HFF-Myc (cell line): ENCODE data around the gene RYR2.

Experiments
- DNase-seq: peaks from one replicate; pipeline ENCODE4 v3.0.0-alpha.2; 2011; ENCODE audit warnings: low read depth; ENCODE audit errors: extremely low read depth
- H3K4me3 ChIP-seq: replicated peaks from 2 replicates; pipeline ENCODE4 v1.5.1; 2011; ENCODE audit warnings: low read depth, mild to moderate bottlenecking, control low read depth, low read length
- TF ChIP-seq, protein P1 (sequence below): IDR thresholded peaks from 2 replicates; pipeline ENCODE4 v1.5.1; 2012; ENCODE audit warnings: mild to moderate bottlenecking, low read depth, low read length, control low read depth; ENCODE audit errors: missing control alignments

Gene RYR2

DNA sequence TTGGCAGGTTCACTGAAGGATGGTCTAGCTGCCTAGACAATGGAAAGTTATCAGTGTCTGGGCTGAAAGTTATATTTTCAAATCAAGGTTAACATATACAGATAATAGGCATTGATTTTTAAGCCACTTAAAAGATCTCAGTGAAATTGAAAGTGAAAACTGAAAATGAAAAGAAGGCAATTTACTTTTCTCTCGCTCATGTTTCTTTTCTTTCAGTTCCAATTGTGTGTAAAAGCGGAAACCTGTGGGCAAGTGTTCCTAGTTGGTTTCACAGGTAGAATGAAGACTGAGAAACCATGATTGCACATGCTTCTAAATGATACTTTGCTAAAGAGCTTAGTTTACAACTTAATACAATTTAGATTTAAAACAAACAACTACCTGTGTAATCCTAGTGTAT, 465.0 kb downstream of the RYR2 start:
- no peak overlapping the region for H3K4me3 ChIP-seq
- TF ChIP-seq, protein P1, sequence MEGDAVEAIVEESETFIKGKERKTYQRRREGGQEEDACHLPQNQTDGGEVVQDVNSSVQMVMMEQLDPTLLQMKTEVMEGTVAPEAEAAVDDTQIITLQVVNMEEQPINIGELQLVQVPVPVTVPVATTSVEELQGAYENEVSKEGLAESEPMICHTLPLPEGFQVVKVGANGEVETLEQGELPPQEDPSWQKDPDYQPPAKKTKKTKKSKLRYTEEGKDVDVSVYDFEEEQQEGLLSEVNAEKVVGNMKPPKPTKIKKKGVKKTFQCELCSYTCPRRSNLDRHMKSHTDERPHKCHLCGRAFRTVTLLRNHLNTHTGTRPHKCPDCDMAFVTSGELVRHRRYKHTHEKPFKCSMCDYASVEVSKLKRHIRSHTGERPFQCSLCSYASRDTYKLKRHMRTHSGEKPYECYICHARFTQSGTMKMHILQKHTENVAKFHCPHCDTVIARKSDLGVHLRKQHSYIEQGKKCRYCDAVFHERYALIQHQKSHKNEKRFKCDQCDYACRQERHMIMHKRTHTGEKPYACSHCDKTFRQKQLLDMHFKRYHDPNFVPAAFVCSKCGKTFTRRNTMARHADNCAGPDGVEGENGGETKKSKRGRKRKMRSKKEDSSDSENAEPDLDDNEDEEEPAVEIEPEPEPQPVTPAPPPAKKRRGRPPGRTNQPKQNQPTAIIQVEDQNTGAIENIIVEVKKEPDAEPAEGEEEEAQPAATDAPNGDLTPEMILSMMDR: no peak
- DNase-seq: no peak

DNA sequence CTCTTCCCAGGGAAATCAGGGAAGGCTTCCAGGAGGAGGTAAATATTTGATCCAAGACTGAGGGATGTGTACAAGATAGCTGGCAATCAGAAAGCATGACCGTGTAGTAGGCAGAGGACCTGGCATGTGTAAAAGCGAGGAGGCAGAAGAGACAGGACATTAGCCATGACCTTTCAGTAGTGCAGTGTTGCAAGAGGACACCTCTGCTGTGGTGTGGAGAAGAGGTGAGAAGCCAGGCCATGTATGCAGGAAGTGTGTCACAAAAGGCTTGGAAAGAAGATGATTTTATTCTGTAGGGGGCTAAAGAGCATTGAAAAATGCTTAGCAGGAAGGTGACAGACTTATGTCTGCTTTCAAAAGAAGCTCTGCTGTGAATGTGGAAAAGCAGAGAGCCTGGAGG, 467.8 kb downstream of the RYR2 start:
- no peak for DNase-seq
- no peak overlapping the region for H3K4me3 ChIP-seq
- TF ChIP-seq, protein P1: no peak

DNA sequence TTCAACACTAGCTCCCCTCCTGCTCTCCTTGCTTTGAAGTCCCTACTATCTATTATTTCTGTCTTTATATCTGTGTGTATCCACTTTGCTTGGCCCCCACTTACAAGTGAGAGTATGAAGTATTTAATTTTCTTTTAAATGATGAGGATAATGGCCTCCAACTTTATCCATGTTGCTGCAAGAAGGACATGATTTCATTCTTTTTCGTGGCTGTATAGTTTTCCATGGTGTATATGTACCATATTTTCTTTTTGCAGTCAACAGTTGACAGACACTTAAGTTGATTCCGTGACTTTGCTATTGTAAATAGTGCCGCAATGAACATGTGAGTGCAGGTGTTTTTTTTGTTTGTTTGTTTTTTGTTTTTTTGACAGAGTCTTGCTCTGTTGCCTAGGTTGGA, 483.1 kb downstream of the RYR2 start:
- TF ChIP-seq, protein P1: no peak
- DNase-seq: no peak
- H3K4me3 ChIP-seq: no peak overlapping the region

DNA sequence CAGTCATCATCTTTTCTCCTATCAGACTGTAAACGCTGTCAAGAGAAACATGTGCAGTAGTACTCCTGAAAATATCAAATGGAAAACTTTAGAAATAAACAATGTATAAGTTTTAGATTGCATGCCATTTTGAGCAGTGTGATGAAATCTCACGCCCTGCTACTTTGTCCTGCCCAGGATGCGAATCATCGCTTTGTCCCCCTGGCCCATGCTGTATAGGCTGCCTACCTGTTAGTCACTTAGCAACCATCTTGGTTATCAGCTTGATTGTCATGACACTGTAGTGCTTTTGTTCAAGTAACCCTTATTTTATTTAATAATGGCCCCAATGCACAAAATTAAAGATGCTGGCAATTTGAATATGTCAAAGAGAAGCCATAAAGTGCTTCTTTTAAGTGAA, 485.8 kb downstream of the RYR2 start:
- TF ChIP-seq, protein P1: no peak
- H3K4me3 ChIP-seq: no peak overlapping the region
- DNase-seq: no peak

DNA sequence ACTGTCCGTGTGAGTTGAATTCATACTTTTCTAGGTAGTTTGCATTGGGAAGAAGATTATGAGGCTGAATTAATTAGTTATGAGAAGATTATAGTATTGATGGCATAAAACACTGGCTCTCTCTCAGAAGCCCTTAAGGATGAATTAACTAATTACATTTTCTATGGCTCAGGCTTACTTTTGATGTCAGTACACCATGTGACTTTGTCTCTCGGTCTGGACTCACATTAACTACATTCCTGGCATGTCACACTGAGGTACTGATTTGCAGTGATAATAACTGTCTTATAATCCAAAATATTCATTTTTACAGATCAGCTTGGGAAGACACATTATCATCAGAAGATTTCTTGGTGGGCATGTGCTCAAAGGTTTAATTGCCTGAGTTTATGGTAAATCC, 486.6 kb downstream of the RYR2 start:
- H3K4me3 ChIP-seq: no peak overlapping the region
- DNase-seq: no peak
- TF ChIP-seq, protein P1: no peak

DNA sequence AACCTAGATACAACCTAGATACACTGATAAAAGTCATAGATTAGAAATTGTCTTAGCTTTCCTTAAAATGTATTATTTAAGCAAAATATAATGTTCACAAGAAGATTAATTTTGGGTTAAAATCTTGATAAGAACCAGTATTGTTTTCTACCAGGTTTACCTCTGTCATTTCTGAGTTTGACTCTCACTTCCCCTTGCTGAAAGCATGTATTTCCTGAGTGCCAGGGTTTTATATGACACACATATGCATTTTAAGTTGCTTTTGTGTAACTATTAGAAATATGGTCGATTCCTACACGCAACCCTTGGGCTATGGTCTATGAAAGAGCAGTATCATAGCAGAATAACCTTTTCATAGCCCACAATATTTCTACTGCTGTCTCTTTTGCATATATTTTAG, 497.1 kb downstream of the RYR2 start:
- H3K4me3 ChIP-seq: no peak overlapping the region
- DNase-seq: no peak
- TF ChIP-seq, protein P1: no peak
